ENCODE measurements around the gene ETV5.

ETV5 gene

GRCh38 chr3:186095561-186096081, 13.3 kb downstream of the ETV5 start:
- no peak for DNase-seq (ENCODE audit: low read depth in 2 of 2)

DNA sequence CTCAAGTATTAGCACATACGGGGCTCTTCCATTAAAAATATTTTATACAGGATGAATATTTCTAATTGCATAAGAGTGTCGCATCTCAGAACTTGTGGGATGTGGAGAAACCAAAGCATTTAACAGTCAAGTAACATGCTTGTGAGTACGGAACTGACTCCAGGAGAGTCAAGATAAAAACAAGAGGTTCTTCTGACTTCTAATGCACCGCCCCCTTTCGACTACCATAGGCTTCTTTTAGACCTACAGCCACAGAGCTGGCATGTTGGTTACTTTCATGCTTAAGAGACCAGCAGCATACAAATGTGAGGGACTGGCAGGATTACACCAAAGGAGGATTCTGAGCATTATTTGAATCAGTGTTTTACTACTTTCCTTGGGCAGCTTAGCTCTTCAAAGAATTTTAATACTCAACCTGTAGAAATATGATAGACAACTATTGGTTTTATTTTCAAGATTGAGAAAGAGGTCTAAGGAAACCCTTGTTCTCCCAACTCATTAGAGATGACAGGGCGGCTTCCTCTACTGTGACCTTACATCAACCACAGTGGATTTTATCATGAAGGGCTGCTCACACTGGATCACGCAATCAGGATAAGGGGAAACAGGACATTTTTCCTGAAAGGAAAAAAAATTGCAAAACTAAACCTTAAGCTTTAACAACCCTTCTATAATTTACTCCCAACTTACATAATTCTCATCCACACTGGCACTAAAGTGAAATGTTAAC, 14.0 kb downstream of the ETV5 start:
- no peak for DNase-seq (ENCODE audit: low read depth in 2 of 2)

DNA sequence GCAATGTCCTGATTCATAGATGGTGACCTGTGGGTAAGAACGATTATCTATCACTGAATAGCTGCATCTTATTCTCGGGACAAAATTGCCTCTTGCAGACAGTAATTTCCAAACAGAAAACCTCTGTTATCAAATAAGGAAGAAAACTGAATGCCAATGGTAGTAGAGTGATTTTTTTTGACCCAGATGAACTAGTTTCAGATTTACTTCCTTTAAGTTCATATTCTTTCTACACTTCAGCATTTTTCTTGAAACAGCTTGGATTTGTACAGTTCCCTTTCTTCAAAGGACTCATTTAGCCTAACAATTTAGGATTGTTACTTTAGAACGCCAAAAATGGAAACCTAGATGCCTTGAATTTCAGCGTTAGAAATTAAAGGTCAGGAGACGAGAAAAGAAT, 14.6 kb downstream of the ETV5 start:
- no peak for DNase-seq (ENCODE audit: low read depth in 2 of 2)

DNA sequence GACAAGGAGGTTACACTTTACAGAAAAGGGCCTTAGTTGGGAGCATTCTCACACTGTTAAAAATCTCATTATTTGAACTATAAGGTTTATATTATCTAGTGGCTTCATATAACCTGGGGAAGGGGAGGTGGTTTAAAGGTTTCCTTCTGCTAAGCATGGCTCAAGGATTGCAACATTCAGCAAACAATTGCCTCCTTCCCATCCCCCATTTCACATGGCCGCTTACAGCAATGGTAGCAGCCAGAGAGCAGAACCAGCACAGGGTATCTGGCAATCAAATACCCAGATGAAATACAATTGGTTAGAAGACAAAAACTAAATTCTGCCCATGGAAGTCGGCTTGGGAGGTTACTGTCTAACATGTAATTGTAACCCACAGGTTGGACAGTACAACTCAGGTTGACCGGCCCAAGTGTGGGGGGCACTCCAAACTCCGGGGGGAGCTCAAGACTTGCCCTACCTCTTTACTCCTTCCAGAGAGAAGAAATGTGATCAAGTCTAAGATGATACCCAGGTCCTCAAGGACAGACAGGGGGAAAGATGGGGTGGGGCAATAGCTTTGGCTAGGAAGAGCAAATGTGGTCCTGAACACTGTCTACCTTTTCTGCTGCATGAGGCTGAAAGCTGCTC, 15.5 kb downstream of the ETV5 start:
- no peak for DNase-seq (ENCODE audit: low read depth in 2 of 2)

DNA sequence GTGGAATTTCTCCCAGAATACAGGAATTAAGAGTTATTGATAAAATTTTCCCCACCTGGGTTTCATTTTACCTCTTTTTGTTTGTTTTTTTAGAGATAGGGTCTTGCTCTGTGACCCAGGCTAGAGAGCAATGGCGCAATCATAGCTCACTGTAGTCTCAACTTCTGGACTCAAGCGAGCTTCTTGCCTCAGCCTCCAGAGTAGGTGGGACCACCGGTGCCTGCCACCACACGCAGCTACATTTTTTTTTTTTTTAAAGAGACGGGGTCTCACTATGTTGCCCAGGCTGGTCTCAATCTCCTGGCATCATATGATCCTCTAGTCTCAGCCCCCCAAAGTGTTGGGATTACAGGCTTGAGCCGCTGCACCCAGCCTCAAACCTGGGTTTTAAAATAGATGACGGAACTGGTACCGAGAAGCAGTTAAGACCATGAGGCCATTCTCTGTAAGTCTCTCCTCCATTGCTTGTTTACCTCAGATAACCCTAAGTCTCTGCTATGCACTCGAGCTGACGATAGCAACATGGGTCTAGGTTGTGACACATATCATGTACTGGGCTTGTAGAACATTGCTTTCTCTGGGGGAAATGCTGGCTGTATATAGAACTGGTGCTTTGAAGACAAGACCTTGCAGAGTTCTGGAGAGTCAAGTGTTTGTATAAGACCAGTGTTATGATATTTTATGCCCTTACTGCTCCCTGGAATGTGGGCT, 16.4 kb downstream of the ETV5 start:
- DNase-seq (ENCODE audit: low read depth in 2 of 2) = no peak

GRCh38 chr3:186090901-186091300, 18.0 kb downstream of the ETV5 start:
- no peak for DNase-seq (ENCODE audit: low read depth in 2 of 2)

DNA sequence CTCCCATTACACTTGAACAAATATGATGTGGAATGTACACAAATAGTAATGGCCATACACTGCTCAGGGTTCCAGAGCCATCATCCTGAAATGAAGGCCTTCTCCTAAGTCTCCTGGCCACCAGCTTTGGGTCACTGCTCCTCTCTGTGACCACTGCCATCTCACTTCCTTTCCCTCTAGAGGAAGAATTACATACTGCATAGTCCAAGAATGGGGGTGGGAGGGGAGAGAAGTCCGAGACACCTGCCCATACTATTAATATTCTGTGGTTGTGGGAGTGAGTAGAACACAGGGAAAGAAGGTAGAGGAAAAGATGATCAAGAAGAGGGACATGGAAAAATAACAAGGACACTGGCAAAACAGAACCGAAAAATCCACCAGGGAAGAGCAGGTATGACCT, 20.6 kb downstream of the ETV5 start:
- DNase-seq (ENCODE audit: low read depth in 2 of 2) = no peak

GRCh38 chr3:186084264-186084663, 24.6 kb downstream of the ETV5 start:
- DNase-seq (ENCODE audit: low read depth in 2 of 2) = no peak

GRCh38 chr3:186083746-186084145, 25.1 kb downstream of the ETV5 start:
- no peak for DNase-seq (ENCODE audit: low read depth in 2 of 2)

- no peak for DNase-seq (ENCODE audit: low read depth in 2 of 2)
These were observed 26.7 kb downstream of the ETV5 start for GRCh38 chr3:186082150-186082549.

- no peak for DNase-seq (ENCODE audit: low read depth in 2 of 2)
These were observed 27.2 kb downstream of the ETV5 start for GRCh38 chr3:186081678-186082077.

GRCh38 chr3:186080849-186081438, 27.9 kb downstream of the ETV5 start:
- DNase-seq (ENCODE audit: low read depth in 2 of 2) = no peak

GRCh38 chr3:186079925-186080324, 29.0 kb downstream of the ETV5 start:
- DNase-seq (ENCODE audit: low read depth in 2 of 2) = no peak

DNA sequence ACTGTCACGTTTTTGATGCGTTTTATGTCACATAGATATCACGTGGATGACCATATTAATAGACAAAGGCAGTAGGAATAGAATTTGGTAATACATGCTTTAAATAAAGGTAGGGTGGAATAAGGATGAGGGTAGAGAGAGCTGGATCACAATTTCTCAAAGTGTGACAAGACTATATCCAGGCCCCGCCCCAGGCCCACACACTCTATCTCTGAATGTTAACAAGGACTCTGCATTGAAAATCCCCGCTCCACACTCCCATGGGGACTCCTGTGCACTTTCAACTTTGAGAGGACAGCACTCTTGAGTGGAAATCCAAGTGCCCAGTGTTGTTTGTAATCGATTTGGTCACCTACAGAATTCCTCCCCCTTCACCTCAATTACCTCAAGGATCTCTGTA, 31.4 kb downstream of the ETV5 start:
- DNase-seq (ENCODE audit: low read depth in 2 of 2) = no peak

- no peak for DNase-seq (ENCODE audit: low read depth in 2 of 2)
These were observed 32.8 kb downstream of the ETV5 start for GRCh38 chr3:186075931-186076567.

GRCh38 chr3:186075489-186075888, 33.4 kb downstream of the ETV5 start:
- DNase-seq (ENCODE audit: low read depth in 2 of 2) = no peak

GRCh38 chr3:186073641-186074040, 35.2 kb downstream of the ETV5 start:
- no peak for DNase-seq (ENCODE audit: low read depth in 2 of 2)

- no peak for DNase-seq (ENCODE audit: low read depth in 2 of 2)
These were observed 37.9 kb downstream of the ETV5 start for GRCh38 chr3:186070996-186071395.

- no peak for DNase-seq (ENCODE audit: low read depth in 2 of 2)
These were observed 38.3 kb downstream of the ETV5 start for GRCh38 chr3:186070550-186070949.

DNA sequence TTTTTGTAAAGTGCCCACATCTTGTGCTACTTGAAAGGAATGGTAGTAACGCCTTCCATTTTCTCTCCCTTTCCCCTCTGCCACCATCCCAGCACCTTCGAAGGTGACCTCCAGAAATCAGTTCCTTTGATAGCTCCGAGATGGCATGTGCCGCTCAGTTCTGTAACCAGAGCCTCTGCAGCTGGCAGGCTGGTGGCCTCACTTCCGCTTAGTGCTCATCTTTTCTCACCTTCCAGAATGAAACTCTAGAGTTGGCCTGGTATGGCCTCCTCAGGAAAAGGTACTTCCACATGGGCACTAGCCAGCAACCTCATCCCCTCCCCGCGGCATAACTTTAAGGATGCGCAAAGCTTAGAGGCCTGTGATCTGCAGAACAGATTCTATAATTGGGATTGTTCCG, 38.8 kb downstream of the ETV5 start:
- DNase-seq (ENCODE audit: low read depth in 2 of 2) = no peak

DNA sequence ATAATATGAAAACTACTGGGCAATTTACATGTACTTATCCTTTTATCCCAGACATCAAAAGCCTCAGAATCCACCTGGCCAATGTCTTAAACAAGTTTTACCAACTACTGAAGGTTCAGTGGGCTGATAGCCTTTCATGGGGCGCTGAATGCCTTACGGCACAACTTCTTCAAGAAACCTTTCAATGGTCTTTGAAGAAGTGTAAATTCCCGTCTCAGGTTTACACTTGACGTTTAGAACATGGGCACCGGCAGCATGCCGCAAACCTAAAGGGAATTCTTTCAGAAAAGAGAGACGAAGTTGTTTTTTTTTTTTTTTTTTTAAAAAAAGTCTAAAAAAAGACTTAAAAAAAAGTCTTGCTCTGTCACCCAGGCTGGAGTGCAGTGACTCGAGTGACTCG, 39.7 kb downstream of the ETV5 start:
- DNase-seq (ENCODE audit: low read depth in 2 of 2) = no peak

DNA sequence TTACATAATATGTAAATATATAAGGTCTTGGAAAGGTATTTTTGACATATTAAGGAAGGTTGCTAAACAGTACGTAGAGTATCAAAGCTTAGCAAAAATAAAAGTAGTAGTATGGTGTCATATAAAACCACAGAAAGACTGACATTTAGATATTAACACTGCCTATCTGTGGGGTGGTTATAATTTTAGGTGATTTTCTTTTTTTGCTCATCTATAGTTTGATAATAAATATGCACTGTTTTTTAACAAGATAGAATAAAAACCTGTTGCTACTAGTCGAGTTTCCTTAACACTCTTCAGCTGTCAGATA, 40.7 kb downstream of the ETV5 start:
- DNase-seq (ENCODE audit: low read depth in 2 of 2) = no peak

All from stimulated activated CD8-positive, alpha-beta memory T cell treated with anti-CD3 and anti-CD28 coated beads, Interleukin-7, amount 100 ng/mL, for 4 hours (primary cell).